HG03575 (cell line): ENCODE measurements around the gene ZNF318.
"Not testable (repeated sequence)": the region's sequence is repeated elsewhere in the genome, so short reads cannot be mapped to it uniquely, and the experiment has no call there.

Experiments used
- ATAC-seq: cut with Tn5 transposase; IDR thresholded peaks from one replicate; pipeline ENCODE4 v1.9.1; 2021; ENCODE audit not compliant: unreplicated experiment, insufficient number of reproducible peaks, low FRiP score; ENCODE audit errors: extremely low read depth

ZNF318 gene

GRCh38 chr6:43355862-43356590, 13.4 kb downstream of the ZNF318 start:
- ATAC-seq: no peak

- ATAC-seq: not testable (repeated sequence)
Observed at GRCh38 chr6:43351951-43352350, 17.5 kb downstream of the ZNF318 start.

- ATAC-seq: no peak
Observed at GRCh38 chr6:43347444-43347843, 22.0 kb downstream of the ZNF318 start.

- ATAC-seq: no peak
Observed at GRCh38 chr6:43347021-43347420, 22.4 kb downstream of the ZNF318 start.

- ATAC-seq: not testable (repeated sequence)
Observed at GRCh38 chr6:43346243-43346642, 23.2 kb downstream of the ZNF318 start.

- ATAC-seq: no peak
Observed at GRCh38 chr6:43339168-43339567, 30.3 kb downstream of the ZNF318 start.

- ATAC-seq: no peak
Observed at GRCh38 chr6:43338243-43338642, 31.2 kb downstream of the ZNF318 start.

- no peak for ATAC-seq
Observed at GRCh38 chr6:43336382-43336781, 33.1 kb downstream of the ZNF318 start.

- ATAC-seq: no peak
Observed at GRCh38 chr6:43335469-43335868, 34.0 kb downstream of the ZNF318 start.

GRCh38 chr6:43334466-43335095, 34.9 kb downstream of the ZNF318 start:
- ATAC-seq: no peak

GRCh38 chr6:43331891-43332290, 37.6 kb downstream of the ZNF318 start:
- ATAC-seq: no peak

- no peak for ATAC-seq
Observed at GRCh38 chr6:43331470-43331869, 38.0 kb downstream of the ZNF318 start.

GRCh38 chr6:43328528-43328927, 40.9 kb downstream of the ZNF318 start:
- no peak for ATAC-seq

GRCh38 chr6:43325876-43326275, 43.6 kb downstream of the ZNF318 start:
- ATAC-seq: no peak

GRCh38 chr6:43318011-43318410, 51.4 kb downstream of the ZNF318 start:
- ATAC-seq: no peak

- ATAC-seq: no peak
Observed at GRCh38 chr6:43313813-43314212, 55.6 kb downstream of the ZNF318 start.

GRCh38 chr6:43311666-43312065, 57.8 kb downstream of the ZNF318 start:
- no peak for ATAC-seq

- no peak for ATAC-seq
Observed at GRCh38 chr6:43310624-43311023, 58.8 kb downstream of the ZNF318 start.

GRCh38 chr6:43310134-43310533, 59.3 kb downstream of the ZNF318 start:
- ATAC-seq: no peak

GRCh38 chr6:43308990-43309477, 60.4 kb downstream of the ZNF318 start:
- ATAC-seq: no peak
